Measurements from ENCODE around the gene FAM124A. TPM values are rescaled to one million over a fixed set of nuclear protein-coding genes. Genes with fewer than 3 reads are reported as not detected.

The FAM124A gene
- total RNA-seq, 1 experiment from 2014 or later: 0.12 TPM

GRCh38 chr13:51311231-51311630, 89.0 kb downstream of the FAM124A start:
- H3K4me3 Mint-ChIP-seq (ENCODE audit: unreplicated experiment): no peak overlapping the region
- POLR2A ChIA-PET: no interaction called here
- H3K9me3 Mint-ChIP-seq (ENCODE audit: unreplicated experiment): no peaks in the 10 kb centered on the region
- peaks cover 12% of the 10 kb centered on the region for H3K27me3 Mint-ChIP-seq (ENCODE audit: insufficient read depth, unreplicated experiment)
- TF ChIP-seq CTCF (IDR thresholded peaks at IDR 0.05; ENCODE audit: unreplicated experiment): no peak
- no TSS peak for BruUV-seq (replicated peaks)
- no peaks in the 10 kb centered on the region for H3K36me3 Mint-ChIP-seq (ENCODE audit: insufficient read depth, unreplicated experiment)
- CTCF ChIA-PET: interaction anchor here (0.6 to 3.1 kb wide), 2 partner anchors 24 to 470 kb away, joined by 3 to 10 read pairs; no protein-coding TSS in a partner anchor
- intact Hi-C loops (cut with micrococcal nuclease): no loop called here
- no peaks in the 10 kb centered on the region for H3K4me1 Mint-ChIP-seq (ENCODE audit: insufficient read depth, unreplicated experiment)
- no peak for DNase-seq (ENCODE audit: unreplicated experiment)
- no peak overlapping the region for H3K27ac Mint-ChIP-seq (ENCODE audit: low read depth, unreplicated experiment)

GRCh38 chr13:51311957-51312520, 89.8 kb downstream of the FAM124A start:
- no peaks in the 10 kb centered on the region for H3K9me3 Mint-ChIP-seq (ENCODE audit: unreplicated experiment)
- H3K4me1 Mint-ChIP-seq (ENCODE audit: insufficient read depth, unreplicated experiment): no peaks in the 10 kb centered on the region
- DNase-seq (ENCODE audit: unreplicated experiment): no peak
- H3K4me3 Mint-ChIP-seq (ENCODE audit: unreplicated experiment): no peak overlapping the region
- intact Hi-C loops (cut with micrococcal nuclease): no loop called here
- ChIA-PET CTCF (interaction anchor here (0.7 to 3.1 kb wide), 5 partner anchors 13 to 486 kb away, joined by 3 to 10 read pairs (median 3); no protein-coding TSS in a partner anchor), POLR2A (interaction anchor here (0.6 kb wide), 1 partner anchor 49 kb away, joined by 3 read pairs; no protein-coding TSS in a partner anchor)
- H3K27me3 Mint-ChIP-seq (ENCODE audit: insufficient read depth, unreplicated experiment): peaks cover 12% of the 10 kb centered on the region
- TF ChIP-seq CTCF (IDR thresholded peaks at IDR 0.05; ENCODE audit: unreplicated experiment): no peak
- H3K27ac Mint-ChIP-seq (ENCODE audit: low read depth, unreplicated experiment): no peak overlapping the region
- BruUV-seq (replicated peaks): no TSS peak
- H3K36me3 Mint-ChIP-seq (ENCODE audit: insufficient read depth, unreplicated experiment): no peaks in the 10 kb centered on the region

- intact Hi-C loops (cut with micrococcal nuclease): no loop called here
- CTCF ChIA-PET: no interaction called here
These were observed 91.4 kb downstream of the FAM124A start for GRCh38 chr13:51313619-51314018.

GRCh38 chr13:51317262-51317661, 95.1 kb downstream of the FAM124A start:
- Mint-ChIP-seq H3K4me3 (ENCODE audit: unreplicated experiment) (no peak overlapping the region), H3K27me3 (ENCODE audit: insufficient read depth, unreplicated experiment) (peaks cover 5% of the 10 kb centered on the region), H3K4me1 (ENCODE audit: insufficient read depth, unreplicated experiment) (no peaks in the 10 kb centered on the region), H3K9me3 (ENCODE audit: unreplicated experiment) (no peaks in the 10 kb centered on the region), H3K27ac (ENCODE audit: low read depth, unreplicated experiment) (no peak overlapping the region), H3K36me3 (ENCODE audit: insufficient read depth, unreplicated experiment) (no peaks in the 10 kb centered on the region)
- no peak for TF ChIP-seq CTCF (IDR thresholded peaks at IDR 0.05; ENCODE audit: unreplicated experiment)
- DNase-seq (ENCODE audit: unreplicated experiment): no peak
- intact Hi-C loops (cut with micrococcal nuclease): no loop called here
- ChIA-PET POLR2A (no interaction called here), CTCF (interaction anchor here (0.5 to 2.1 kb wide), 2 partner anchors 13 to 30 kb away, joined by 5 to 6 read pairs; no protein-coding TSS in a partner anchor)
- no TSS peak for BruUV-seq (replicated peaks)

More at GRCh38 chr13:51313619-51314018, 91.4 kb downstream of the FAM124A start:
- H3K36me3 Mint-ChIP-seq (ENCODE audit: insufficient read depth, unreplicated experiment): no peaks in the 10 kb centered on the region
- H3K4me3 Mint-ChIP-seq (ENCODE audit: unreplicated experiment): no peak overlapping the region
- no peaks in the 10 kb centered on the region for H3K4me1 Mint-ChIP-seq (ENCODE audit: insufficient read depth, unreplicated experiment)
- no peak overlapping the region for H3K27ac Mint-ChIP-seq (ENCODE audit: low read depth, unreplicated experiment)
- peaks cover 12% of the 10 kb centered on the region for H3K27me3 Mint-ChIP-seq (ENCODE audit: insufficient read depth, unreplicated experiment)
- no peaks in the 10 kb centered on the region for H3K9me3 Mint-ChIP-seq (ENCODE audit: unreplicated experiment)
- no peak for DNase-seq (ENCODE audit: unreplicated experiment)
- BruUV-seq (replicated peaks): no TSS peak
- TF ChIP-seq CTCF (IDR thresholded peaks at IDR 0.05; ENCODE audit: unreplicated experiment): no peak
- POLR2A ChIA-PET: no interaction called here
